H9 (cell line): ENCODE results near the gene C1orf105. TPM values are rescaled to one million over a fixed set of nuclear protein-coding genes. Genes with fewer than 3 reads are reported as not detected.

Source experiments
- DNase-seq: peaks from one replicate; pipeline ENCODE4 v3.0.0-alpha.2; 2017
- H2AFZ ChIP-seq: one replicate; pipeline ENCODE4 v1.6.1; 2013; ENCODE audit warnings: mild to moderate bottlenecking, low read length, control low read depth, moderate library complexity
- H2AK5ac ChIP-seq: 2 replicates; pipeline ENCODE4 v1.6.1; 2013; ENCODE audit warnings: low read length, control low read depth, mixed read lengths; ENCODE audit not compliant: insufficient read length
- H2BK120ac ChIP-seq: one replicate; pipeline ENCODE4 v1.6.1; 2013; ENCODE audit warnings: low read depth, mild to moderate bottlenecking, low read length, control low read depth, inconsistent platforms; ENCODE audit not compliant: poor library complexity, severe bottlenecking
- H2BK12ac ChIP-seq: 2 replicates; pipeline ENCODE4 v1.6.1; 2013; ENCODE audit warnings: low read length, control low read depth, mixed read lengths, low read depth; ENCODE audit not compliant: insufficient read length
- H2BK15ac ChIP-seq: 2 replicates; pipeline ENCODE4 v1.6.1; 2013; ENCODE audit warnings: low read depth, low read length, control low read depth
- H2BK20ac ChIP-seq: one replicate; pipeline ENCODE4 v1.6.1; 2013; ENCODE audit warnings: low read depth, mild to moderate bottlenecking, low read length, control low read depth, inconsistent platforms; ENCODE audit not compliant: poor library complexity, severe bottlenecking
- H2BK5ac ChIP-seq: 2 replicates; pipeline ENCODE4 v1.6.1; 2013; ENCODE audit warnings: low read length, control low read depth, mixed read lengths; ENCODE audit not compliant: insufficient read length
- H3K14ac ChIP-seq: 2 replicates; pipeline ENCODE4 v1.6.1; 2013; ENCODE audit warnings: low read length, control low read depth; ENCODE audit not compliant: insufficient read depth
- H3K18ac ChIP-seq: 2 replicates; pipeline ENCODE4 v1.6.1; 2013; ENCODE audit warnings: low read depth, mild to moderate bottlenecking, mixed read lengths, low read length, control low read depth; ENCODE audit not compliant: insufficient read length
- H3K23ac ChIP-seq: 2 replicates; pipeline ENCODE4 v1.6.1; 2013; ENCODE audit warnings: low read length, control low read depth, mixed read lengths, low read depth; ENCODE audit not compliant: insufficient read length
- H3K23me2 ChIP-seq: 2 replicates; pipeline ENCODE4 v1.6.1; 2013; ENCODE audit warnings: low read depth, mild to moderate bottlenecking, mixed read lengths, low read length, control low read depth; ENCODE audit not compliant: insufficient read length, poor library complexity, severe bottlenecking
- H3K27ac ChIP-seq: 2 replicates; pipeline ENCODE4 v1.5.1; 2013; ENCODE audit warnings: low read length, control low read depth, mixed read lengths, low read depth; ENCODE audit not compliant: insufficient read length
- H3K27me3 ChIP-seq: 2 replicates; pipeline ENCODE4 v1.6.1; 2013; ENCODE audit warnings: low read length, control low read depth, inconsistent platforms; ENCODE audit not compliant: insufficient read depth
- H3K4ac ChIP-seq: 2 replicates; pipeline ENCODE4 v1.6.1; 2013; ENCODE audit warnings: low read depth, mild to moderate bottlenecking, control low read depth, inconsistent platforms, low read length, moderate library complexity
- H3K4me1 ChIP-seq: 2 replicates; pipeline ENCODE4 v1.6.1; 2013; ENCODE audit warnings: low read length, control low read depth, inconsistent platforms; ENCODE audit not compliant: insufficient read depth
- H3K4me2 ChIP-seq: 2 replicates; pipeline ENCODE4 v1.6.1; 2013; ENCODE audit warnings: low read length, control low read depth, mixed read lengths; ENCODE audit not compliant: insufficient read length, insufficient read depth
- H3K56ac ChIP-seq: 2 replicates; pipeline ENCODE4 v1.6.1; 2013; ENCODE audit warnings: low read depth, mild to moderate bottlenecking, mixed read lengths, low read length, control low read depth; ENCODE audit not compliant: insufficient read length
- H3K79me1 ChIP-seq: 2 replicates; pipeline ENCODE4 v1.6.1; 2013; ENCODE audit warnings: low read depth, mild to moderate bottlenecking, moderate library complexity, low read length, control low read depth, inconsistent platforms; ENCODE audit not compliant: insufficient read depth, poor library complexity, severe bottlenecking
- H3K79me2 ChIP-seq: 2 replicates; pipeline ENCODE4 v1.6.1; 2013; ENCODE audit warnings: low read length, control low read depth, inconsistent platforms; ENCODE audit not compliant: insufficient read depth
- H3K9ac ChIP-seq: 2 replicates; pipeline ENCODE4 v1.6.1; 2013; ENCODE audit warnings: low read length, control low read depth, mixed read lengths; ENCODE audit not compliant: insufficient read length; ENCODE audit errors: extremely low read depth
- H3K9me3 ChIP-seq: one replicate; pipeline ENCODE4 v1.6.1; 2013; ENCODE audit warnings: low read depth, low read length, inconsistent platforms; ENCODE audit not compliant: control insufficient read depth
- H3T11ph ChIP-seq: one replicate; pipeline ENCODE4 v1.6.1; 2013; ENCODE audit warnings: mild to moderate bottlenecking, low read length, control low read depth, inconsistent platforms
- H4K20me1 ChIP-seq: one replicate; pipeline ENCODE4 v1.6.1; 2013; ENCODE audit not compliant: control insufficient read depth, insufficient read length, insufficient read depth
- H4K5ac ChIP-seq: 2 replicates; pipeline ENCODE4 v1.6.1; 2013; ENCODE audit warnings: low read depth, mild to moderate bottlenecking, mixed read lengths, low read length, control low read depth; ENCODE audit not compliant: insufficient read length
- H4K8ac ChIP-seq: replicated peaks from 2 replicates; pipeline ENCODE4 v1.6.1; 2013; ENCODE audit warnings: low read length, control low read depth, mixed read lengths, low read depth; ENCODE audit not compliant: insufficient read length
- H4K91ac ChIP-seq: 2 replicates; pipeline ENCODE4 v1.6.1; 2013; ENCODE audit warnings: low read depth, mild to moderate bottlenecking, moderate library complexity, mixed read lengths, low read length, control low read depth; ENCODE audit not compliant: insufficient read length
- H3K27ac Mint-ChIP-seq, 3 experiments: 2 replicates in 2 of 3; 3 replicates in 1 of 3; pipeline ENCODE4 v1.8.0; 2020 to 2021; ENCODE audit warnings: mixed read lengths in 3 of 3, mild to moderate bottlenecking in 1 of 3, moderate library complexity in 1 of 3
- H3K27me3 Mint-ChIP-seq: 2 replicates; pipeline ENCODE4 v1.8.0; 2021; ENCODE audit warnings: low read depth, mild to moderate bottlenecking, moderate library complexity, mixed read lengths
- H3K36me3 Mint-ChIP-seq, 3 experiments: 2 replicates in 2 of 3; 3 replicates in 1 of 3; pipeline ENCODE4 v1.8.0; 2020 to 2021; ENCODE audit warnings: low read depth in 3 of 3, mixed read lengths in 3 of 3; ENCODE audit not compliant: insufficient read depth in 1 of 3
- H3K4me1 Mint-ChIP-seq, 2 experiments: 2 replicates each; pipeline ENCODE4 v1.8.0; 2020; ENCODE audit warnings: mixed read lengths in 2 of 2
- H3K4me3 Mint-ChIP-seq, 2 experiments: 2 replicates in 1 of 2; 3 replicates in 1 of 2; pipeline ENCODE4 v1.8.0; 2020 to 2021; ENCODE audit warnings: mild to moderate bottlenecking in 2 of 2, mixed read lengths in 2 of 2, moderate library complexity in 1 of 2
- H3K9me3 Mint-ChIP-seq, 2 experiments: 2 replicates in 1 of 2; 3 replicates in 1 of 2; pipeline ENCODE4 v1.8.0; 2020; ENCODE audit warnings: mild to moderate bottlenecking in 2 of 2, mixed read lengths in 2 of 2, moderate library complexity in 1 of 2
- WGBS: extraction: QIAGEN DNeasy Blood & Tissue Kit; methylation state at CpG from one replicate; pipeline ENCODE4 v1.1.7; 2013; ENCODE audit warnings: missing lambda C conversion rate, low lambda C conversion rate, mixed read lengths; ENCODE audit not compliant: insufficient read length; ENCODE audit errors: extremely low coverage; 5-methylcytosine and 5-hydroxymethylcytosine counted together
- total RNA-seq: library from RNA; stranded (reverse); gene quantifications from 2 replicates; pipeline ENCODE4 v1.2.1, GENCODE V29; 2021
- TF ChIP-seq, protein P1 (sequence below): fragments of 200-600 bp; sonication (generic); conservative IDR thresholded peaks from 3 replicates; pipeline ENCODE4 v1.8.0; 2021; ENCODE audit warnings: antibody characterized with exemption, mild to moderate bottlenecking

C1orf105 gene
- total RNA-seq, 1 experiment from 2014 or later: not detected

DNA sequence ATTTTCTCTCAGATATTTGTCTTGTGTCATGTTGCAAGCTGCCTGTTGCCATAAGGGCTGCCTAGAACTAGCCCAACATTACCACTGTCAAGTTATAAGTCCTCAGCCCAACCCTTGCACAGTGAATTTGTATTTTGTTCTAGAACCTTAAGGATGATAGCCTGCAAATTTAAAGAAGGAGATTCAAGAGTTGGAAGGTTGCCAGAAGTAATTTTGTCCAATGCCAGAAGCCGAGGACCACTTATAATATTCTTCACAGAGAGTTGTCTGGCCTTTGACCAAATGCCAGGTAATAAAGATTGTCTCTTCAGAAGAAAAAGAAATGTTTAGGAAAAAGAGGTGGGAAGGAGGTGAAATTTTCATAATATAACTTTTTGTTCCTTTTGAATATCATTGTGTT lies 71.9 kb downstream of the C1orf105 start:
- H3K18ac ChIP-seq: no peak overlapping the region
- Mint-ChIP-seq H3K27ac (no peak overlapping the region), H3K4me1 (peaks cover 10 to 11% of the 10 kb centered on the region in 2 experiments), H3K27me3 (no peaks in the 10 kb centered on the region; the same call in 1 of the 2 replicates), H3K4me3 (no peak overlapping the region), H3K9me3 (no peaks in the 10 kb centered on the region), H3K36me3 (no peaks in the 10 kb centered on the region)
- H3K4ac ChIP-seq: no peak overlapping the region
- no peak overlapping the region for H2BK12ac ChIP-seq
- H3K79me2 ChIP-seq: no peaks in the 10 kb centered on the region
- no peak overlapping the region for H3K14ac ChIP-seq
- no peak overlapping the region for H2BK15ac ChIP-seq
- WGBS: no CpG with 5 or more reads among the region's 1 CpG
- no peak overlapping the region for H2BK5ac ChIP-seq
- no peaks in the 10 kb centered on the region for H3K23me2 ChIP-seq
- H3K27ac ChIP-seq: no peak overlapping the region
- no peak overlapping the region for H3K56ac ChIP-seq
- H2BK20ac ChIP-seq: no peak overlapping the region
- no peak overlapping the region for H3K4me2 ChIP-seq
- no peak overlapping the region for H4K8ac ChIP-seq
- TF ChIP-seq, protein P1, sequence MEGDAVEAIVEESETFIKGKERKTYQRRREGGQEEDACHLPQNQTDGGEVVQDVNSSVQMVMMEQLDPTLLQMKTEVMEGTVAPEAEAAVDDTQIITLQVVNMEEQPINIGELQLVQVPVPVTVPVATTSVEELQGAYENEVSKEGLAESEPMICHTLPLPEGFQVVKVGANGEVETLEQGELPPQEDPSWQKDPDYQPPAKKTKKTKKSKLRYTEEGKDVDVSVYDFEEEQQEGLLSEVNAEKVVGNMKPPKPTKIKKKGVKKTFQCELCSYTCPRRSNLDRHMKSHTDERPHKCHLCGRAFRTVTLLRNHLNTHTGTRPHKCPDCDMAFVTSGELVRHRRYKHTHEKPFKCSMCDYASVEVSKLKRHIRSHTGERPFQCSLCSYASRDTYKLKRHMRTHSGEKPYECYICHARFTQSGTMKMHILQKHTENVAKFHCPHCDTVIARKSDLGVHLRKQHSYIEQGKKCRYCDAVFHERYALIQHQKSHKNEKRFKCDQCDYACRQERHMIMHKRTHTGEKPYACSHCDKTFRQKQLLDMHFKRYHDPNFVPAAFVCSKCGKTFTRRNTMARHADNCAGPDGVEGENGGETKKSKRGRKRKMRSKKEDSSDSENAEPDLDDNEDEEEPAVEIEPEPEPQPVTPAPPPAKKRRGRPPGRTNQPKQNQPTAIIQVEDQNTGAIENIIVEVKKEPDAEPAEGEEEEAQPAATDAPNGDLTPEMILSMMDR: no peak
- H4K91ac ChIP-seq: no peak overlapping the region
- H2BK120ac ChIP-seq: no peak overlapping the region
- no peaks in the 10 kb centered on the region for H3K27me3 ChIP-seq
- H4K5ac ChIP-seq: no peak overlapping the region
- H2AFZ ChIP-seq: no peak overlapping the region
- no peak for DNase-seq
- no peaks in the 10 kb centered on the region for H3K4me1 ChIP-seq
- H3K79me1 ChIP-seq: no peaks in the 10 kb centered on the region
- no peak overlapping the region for H3K9ac ChIP-seq
- H2AK5ac ChIP-seq: no peak overlapping the region
- no peaks in the 10 kb centered on the region for H4K20me1 ChIP-seq
- no peak overlapping the region for H3K23ac ChIP-seq
- H3T11ph ChIP-seq: no peak overlapping the region
- H3K9me3 ChIP-seq: no peaks in the 10 kb centered on the region
